GM19240 (cell line): ENCODE results near the gene SLC34A1.
"Not testable (repeated sequence)": the region's sequence is repeated elsewhere in the genome, so short reads cannot be mapped to it uniquely, and the experiment has no call there.

Source experiments
- DNase-seq: peaks from one replicate; pipeline ENCODE4 v3.0.0; 2011; ENCODE audit warnings: low spot score; ENCODE audit not compliant: insufficient read length

Gene SLC34A1, protein sequence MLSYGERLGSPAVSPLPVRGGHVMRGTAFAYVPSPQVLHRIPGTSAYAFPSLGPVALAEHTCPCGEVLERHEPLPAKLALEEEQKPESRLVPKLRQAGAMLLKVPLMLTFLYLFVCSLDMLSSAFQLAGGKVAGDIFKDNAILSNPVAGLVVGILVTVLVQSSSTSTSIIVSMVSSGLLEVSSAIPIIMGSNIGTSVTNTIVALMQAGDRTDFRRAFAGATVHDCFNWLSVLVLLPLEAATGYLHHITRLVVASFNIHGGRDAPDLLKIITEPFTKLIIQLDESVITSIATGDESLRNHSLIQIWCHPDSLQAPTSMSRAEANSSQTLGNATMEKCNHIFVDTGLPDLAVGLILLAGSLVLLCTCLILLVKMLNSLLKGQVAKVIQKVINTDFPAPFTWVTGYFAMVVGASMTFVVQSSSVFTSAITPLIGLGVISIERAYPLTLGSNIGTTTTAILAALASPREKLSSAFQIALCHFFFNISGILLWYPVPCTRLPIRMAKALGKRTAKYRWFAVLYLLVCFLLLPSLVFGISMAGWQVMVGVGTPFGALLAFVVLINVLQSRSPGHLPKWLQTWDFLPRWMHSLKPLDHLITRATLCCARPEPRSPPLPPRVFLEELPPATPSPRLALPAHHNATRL

DNA sequence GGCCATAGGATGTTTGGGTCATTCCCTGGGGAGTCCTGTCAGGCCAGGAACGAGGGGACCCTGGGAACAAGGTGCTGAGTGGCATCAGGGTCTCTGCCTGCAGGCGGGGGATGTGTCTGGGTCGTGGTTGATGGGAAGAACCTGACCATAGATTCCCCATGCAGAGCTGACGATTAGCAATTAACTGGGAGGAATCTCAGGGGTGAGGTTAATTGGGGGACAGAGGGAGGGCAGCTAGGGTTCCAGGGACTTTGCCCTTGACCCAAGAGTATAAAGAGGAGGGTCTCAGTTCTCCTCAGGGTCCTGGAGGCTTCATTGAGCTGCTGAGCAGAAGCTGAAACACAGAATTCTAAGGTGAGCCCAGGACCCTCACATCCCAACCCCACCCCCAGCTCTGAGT, at the start of gene SLC34A1:
TSS of gene SLC34A1 (plus strand) at position 301 of the 400 bp plus-strand sequence. CDS start 1,308 bp downstream, outside the sequence.
- DNase-seq: no peak

DNA sequence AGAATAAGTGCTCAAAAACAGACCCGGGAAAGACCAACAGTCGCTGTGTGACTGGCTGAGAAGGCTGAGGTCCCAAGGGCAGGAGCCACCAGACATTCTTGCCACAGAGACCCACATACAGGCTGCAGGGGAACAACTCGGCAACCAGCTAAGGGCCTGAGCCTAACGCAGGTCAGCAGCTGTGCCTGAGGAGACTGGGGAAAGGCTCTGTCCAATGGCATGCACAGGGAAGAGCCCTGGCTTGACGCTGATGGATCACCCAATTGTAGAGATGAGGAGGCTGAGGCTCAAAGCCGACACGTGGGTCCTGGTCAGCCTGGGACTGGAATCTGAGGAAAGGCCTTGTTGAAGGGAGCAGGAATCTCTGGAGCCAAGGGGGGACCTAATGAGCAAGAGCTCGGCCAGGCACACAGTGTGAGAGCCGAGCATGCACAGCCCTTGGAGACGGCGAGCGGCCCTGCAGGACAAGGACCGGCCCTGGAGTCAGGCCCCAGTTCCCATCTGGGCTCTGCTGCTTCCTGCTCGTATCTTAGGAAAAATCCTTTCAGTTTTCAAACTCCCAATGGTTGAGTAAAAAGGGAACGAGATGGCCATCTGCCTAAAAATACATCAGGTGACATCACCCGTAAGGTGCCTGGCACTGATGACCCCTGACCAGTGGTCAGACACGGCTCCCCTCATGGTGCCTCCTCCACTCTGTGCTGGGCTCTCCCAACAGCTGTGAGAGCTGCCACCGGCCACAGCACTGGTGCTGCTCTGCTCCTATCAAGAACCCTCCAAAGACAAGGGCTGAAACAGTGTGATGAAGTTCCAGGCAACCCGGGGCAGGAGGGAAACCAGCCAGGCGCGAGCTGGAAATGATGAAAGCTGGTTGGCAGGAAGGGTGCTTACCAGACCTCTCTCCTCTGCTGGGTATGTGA, 49.2 kb upstream of the SLC34A1 start:
- no peak for DNase-seq

DNA sequence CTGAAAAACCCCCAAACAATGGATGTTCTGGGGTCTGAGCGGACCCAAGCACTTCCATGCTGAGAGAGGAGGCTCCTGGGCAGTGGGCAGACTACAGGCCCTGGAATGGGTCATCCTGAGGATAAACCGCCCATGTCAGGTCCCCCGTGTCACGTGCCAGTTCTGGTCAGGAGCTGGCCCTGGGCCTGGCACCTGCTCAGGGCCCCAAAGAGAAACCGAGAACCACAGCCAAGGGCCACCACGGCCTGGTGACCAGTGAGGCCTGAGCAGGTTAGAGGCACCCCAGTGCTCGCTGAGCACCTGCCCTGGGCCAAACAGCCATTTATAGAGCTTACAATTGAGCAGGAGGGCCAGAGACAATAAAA, 48.6 kb upstream of the SLC34A1 start:
- no peak for DNase-seq

DNA sequence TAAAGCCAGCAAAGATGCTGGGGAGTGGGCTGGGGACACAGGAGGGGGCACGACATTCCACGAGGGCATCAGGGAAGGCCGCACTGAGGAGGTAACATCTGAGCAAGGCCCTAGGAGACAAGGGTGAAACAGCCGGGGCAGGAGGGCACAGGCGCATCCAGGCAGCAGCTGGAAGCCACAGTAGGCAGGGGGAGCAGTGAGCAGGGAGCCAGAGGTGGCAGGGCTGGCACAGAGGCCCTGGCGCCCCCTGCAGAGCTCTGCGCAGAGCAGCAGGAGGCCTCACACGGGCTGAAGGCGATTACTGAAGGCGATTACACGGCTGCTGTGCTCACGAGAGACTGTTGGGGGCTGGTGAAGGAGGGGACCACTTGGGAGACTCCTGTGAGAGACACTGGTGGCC, 48.1 kb upstream of the SLC34A1 start:
- no peak for DNase-seq

DNA sequence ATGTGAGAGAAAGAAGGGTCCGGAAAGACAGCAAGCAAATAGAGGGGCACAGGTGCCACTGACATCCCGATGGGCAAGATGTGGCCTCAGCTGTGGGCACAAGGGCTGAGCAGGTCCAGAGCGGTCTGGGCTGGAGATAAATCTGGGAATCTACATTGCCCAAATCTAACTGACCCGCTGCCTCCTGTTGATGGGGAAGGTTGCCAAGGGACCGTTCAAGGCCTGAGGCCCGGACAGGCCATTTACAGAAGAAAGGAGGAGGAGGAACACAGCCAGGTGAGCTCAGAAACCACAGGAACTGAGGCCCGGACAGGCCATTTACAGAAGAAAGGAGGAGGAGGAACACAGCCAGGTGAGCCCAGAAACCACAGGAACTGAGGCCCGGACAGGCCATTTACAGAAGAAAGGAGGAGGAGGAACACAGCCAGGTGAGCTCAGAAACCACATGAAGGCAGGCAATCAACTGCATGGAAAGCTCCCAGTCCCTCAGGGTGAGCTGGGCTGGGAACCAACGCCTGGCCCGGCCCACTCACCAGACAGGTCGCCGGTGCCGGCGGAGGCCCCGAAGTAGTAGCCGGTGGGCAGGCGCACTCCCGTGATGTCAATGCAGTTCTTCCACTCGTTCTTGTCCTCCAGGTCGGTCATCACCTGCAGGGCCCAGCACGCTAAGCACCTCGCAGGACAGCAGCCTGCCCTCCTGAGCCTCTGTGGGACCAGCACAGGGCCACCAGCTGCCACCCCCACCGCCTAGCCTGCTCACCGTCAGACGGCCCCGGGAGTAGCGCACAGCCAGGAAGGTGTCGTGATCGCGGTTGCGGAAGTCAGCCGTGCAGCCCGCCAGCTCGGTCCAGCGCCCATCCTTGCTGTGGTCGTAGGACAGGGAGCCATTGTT, 47.4 kb upstream of the SLC34A1 start:
- no peak for DNase-seq

DNA sequence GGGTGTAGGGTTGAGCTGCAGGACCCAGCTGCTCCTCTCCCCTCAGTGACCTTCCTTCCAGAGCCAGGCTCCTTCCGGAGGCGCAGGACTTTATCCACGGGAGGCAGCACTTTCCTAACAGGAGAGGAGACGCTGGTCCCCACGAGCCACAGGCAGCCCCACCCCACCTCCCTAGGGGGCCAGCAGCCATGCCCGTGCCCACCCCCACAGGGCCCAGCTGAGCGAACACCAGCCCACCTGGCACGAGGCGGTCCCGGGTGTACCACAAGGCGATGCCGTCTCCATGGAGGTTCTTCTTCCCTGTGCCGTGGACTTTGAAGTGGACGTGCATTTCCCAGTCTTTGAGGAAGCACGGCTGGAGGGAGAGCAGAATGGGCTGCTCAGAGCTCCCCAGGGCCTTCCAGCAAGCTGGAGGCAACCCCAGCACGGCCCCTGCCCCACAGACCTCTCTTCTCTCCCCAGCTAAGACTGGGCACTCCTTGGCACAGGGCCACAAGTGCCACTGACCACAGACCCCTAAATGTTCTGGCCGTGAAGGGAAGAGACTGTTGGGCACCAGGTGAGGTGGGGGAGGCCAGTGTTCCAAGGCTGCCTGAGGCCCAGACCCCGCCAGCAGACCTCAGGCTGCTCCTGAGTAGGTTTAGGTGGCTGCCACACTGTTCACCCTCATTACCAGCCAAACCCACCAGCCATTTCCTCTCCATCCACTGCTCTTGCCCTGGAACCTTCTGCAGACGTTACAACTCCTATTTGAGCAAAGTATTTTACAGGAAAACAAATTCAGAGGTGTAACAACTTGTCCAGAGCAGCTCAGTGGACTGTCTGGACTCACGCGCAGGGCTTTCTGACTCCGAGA, 45.8 kb upstream of the SLC34A1 start:
- no peak for DNase-seq

DNA sequence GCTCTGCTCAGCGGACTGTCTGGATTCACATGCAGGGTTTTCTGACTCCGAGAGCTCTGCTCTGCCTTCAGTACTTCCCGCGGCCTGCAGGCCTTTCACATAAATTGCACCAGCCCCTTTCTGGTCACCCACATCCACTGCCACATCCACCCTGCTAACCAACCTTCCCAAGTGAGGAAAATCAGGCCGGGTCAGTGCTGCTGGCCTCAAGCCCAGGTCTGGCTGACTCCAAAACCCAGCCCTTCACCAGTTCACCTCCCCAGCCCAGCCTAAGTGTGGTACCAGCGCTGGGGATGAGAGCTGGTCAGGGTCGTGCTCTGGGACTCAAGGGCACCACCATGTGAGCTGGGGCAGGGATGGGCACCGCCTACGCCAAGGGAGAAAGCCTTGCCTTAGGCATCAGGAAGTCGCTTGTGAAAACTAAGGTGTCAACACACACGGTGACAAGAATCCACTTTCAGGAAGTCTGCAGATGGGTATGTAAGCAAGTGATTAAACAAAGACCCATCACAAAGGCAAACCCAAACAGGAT, 45.1 kb upstream of the SLC34A1 start:
- DNase-seq: no peak

DNA sequence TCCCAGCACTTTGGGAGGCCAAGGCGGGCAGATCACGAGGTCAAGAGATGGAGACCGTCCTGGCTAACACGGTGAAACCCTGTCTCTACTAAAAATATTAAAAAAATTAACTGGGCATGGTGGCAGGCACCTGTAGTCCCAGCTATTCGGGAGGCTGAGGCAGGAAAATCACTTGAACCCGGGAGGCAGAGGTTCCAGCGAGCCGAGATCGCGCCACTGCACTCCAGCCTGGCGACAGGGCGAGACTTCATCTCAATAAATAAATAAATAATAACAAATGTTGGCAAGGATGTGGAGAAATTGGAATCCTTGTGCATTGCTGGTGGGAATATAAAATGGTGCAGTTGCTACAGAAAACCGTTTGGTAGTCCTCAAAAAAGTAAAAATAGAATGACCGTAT, 41.2 kb upstream of the SLC34A1 start:
- DNase-seq: not testable (repeated sequence)

DNA sequence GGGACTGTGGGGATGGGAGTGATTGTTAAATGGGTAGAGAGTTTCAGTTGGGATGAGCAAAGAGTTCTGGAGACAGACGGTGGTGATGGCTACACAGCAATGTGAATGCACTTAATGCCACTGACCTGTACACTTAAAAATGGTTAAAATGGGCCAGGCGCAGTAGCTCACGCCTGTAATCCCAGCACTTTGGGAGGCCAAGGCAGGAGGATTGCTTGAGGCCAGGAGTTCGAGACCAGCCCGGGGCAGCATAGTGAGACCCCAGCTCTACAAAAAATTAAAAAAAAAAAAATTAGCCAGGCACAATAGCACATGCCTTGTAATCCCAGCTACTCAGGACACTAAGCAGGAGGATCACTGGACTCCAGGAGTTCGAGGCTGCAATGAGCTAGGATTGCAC, 40.5 kb upstream of the SLC34A1 start:
- DNase-seq: no peak

DNA sequence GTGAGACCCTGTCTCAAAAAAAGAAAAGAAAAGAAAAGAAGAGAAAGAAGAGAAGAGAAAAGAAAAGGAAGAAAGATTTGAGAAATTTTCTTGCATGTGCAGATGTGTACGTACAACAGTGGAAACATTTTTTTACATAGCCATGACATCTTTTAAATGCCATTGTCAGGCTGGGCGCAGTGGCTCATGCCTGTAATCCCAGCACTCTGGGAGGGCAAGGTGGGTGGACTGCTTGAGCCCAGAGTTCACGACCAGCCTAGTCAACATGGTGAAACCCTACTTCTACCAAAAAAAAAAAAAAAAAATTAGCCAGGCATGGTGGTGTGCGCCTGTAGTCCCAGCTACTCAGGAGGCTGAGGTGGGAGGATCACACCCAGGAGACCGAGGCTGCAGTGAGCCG, 39.3 kb upstream of the SLC34A1 start:
- no peak for DNase-seq

DNA sequence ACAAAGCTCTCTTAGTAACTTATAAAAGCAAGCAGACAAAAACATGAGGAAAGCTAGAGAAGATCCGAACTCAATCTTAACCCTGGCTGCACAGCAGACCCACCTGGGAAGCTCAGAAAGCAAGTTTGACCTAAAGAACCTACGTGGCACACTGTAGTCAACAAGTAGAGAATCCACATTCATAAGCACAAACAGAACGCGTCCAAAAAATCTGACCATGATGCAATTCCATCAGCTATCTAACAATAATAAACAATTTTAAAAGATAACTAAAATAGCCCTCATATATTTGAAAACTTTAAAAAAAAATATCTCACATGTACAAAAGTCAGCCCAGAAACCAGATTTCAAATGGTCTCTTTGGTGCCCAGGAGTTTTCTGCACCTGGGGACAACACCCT, 37.4 kb upstream of the SLC34A1 start:
- DNase-seq: no peak

DNA sequence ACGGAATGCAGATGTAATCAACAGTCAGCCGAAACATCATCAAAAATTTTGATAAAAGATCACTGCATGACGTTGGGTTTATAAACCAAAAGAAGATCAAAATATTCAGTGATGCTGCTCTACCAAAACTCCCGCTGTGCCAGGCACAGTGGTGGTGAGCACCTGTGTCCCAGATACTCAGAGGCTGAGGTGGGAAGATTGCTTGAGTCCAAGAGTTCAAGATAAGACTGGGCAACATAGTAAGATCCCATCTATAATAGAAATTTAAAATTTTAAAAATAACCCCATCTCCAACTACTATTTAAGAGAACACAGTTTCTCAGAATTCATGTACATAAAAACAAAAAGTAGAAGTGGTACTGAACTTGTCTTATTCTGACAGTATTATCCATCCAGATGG, 36.5 kb upstream of the SLC34A1 start:
- DNase-seq: no peak

DNA sequence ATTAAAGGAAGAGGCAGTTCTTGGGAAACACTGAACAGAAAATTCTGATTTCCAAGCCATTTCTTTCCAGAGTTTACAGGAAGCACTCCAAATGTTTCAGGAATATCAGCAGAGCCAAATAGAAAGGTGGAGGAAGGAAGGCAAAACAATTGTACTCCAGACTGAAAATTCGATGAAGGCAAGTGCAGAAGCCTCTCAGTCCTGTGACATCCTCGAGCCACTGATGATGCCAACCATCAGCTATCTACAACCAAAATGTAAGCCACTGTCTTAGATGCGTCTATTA, 34.9 kb upstream of the SLC34A1 start:
- no peak for DNase-seq

DNA sequence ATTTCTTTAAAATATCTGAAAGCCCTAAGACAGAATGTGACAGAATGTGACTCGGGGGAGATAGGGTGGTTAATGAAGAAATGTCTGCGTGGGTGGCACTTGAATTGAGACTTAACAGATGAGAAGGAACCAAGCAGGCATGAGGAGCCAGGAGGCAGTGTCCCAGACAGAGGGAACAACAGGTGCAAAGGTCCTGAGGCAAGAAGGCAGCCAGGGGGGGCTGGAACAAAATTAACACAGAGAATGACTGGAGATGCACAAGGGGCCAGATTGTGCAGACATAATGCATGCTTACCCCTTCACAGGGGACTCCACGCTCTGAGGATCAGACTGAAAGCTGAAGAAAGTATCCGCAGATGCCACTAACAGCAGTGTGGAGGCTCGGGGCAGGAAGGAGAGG, 34.5 kb upstream of the SLC34A1 start:
- no peak for DNase-seq

DNA sequence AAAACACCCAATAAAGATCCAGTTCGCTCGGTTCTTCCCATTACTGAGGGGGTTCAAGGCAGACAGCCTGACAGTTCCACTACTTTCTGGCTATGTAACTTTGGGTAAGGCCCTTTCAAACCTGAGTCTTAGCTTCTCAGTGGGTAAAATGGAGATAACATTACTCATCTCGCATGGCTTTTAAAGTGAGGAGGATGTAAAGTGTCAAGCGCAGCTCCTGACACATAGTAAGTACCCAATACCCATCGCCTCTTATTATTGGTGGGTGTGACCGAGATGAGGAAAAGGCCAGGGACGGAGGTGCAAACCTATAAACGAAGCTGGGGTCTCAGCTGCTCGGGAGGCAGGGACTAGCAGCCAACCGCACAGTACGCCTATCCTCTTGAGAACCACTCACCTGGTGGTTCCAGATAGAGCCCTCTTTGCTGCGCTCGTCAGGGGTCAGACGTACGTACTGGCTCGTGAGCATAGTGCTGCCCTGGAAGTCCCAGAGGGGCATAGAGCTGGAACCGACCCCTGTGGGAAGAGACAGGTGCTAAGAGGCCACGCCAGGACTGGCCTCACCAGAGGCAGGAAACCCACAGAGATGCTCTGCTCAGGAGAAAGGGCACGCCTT, 33.4 kb upstream of the SLC34A1 start:
- no peak for DNase-seq

DNA sequence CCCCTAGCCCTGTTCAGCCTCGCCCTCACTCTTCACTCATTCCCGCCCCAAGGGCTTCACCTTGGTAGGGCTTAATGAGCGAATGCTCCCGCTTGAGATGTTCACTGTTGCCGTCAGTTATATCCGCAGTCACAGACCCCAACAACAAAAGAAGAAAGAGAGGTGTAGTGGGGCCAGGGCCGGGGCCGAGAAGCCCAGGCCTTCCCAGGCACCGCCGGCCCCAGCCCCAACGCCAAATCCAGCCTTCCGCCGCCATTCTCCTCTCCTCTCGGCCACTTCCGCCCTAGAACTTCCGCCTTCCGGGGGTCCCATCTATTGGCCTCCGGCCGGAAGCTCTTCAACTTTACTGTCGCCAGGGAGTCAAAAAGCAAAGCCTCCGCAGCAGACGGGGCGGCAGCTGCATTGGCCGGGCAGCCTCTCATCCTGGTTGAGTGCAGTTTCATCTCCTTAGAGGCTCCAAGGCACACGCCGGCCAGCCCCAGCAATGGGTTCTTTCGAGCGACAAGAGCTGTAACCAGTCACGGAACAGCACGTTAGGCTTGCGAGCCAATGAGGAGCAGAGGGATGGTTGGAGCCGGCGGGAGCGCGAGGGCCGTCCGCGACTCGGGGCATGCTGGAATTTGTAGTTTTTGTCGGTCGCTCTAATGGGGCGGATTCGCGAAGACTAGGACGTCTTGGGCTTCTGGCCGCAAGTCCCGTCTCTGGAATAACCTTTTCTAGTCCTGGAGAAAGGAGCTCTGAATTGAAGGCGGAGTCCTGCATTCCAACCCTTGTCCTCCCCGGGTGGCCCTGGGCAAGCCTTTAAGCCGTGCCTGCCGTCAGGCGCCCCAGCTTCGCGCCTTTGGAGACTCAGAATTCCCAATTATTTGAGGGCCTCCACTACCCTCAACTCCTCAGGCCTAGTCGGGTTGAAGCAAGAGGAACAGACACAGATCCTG, 32.6 kb upstream of the SLC34A1 start, which contains the start of gene LMAN2:
TSS of gene LMAN2 (minus strand) at position 277 of the 938 bp plus-strand sequence. CDS start at position 256, 21 bp downstream.
- DNase-seq: peak; percentile 90

DNA sequence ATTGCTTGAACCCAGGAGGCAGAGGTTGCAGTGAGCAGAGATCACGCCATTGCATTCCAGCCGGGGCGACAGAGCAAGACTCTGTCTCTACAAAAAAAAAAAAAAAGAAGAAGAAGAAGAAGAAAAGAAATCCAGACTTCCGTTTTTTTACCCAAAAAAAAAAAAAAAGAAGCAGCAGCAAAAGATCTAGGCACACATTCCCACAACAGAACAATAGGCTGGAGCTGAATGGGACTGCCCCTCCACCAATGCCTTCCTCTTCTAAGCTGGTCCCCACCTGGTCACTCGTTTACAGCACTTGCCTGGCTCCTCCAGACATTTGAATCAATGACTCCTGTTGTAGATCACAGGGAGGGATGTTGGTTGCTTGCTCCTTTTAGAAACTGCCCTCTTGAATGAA, 31.1 kb upstream of the SLC34A1 start:
- DNase-seq: no peak

DNA sequence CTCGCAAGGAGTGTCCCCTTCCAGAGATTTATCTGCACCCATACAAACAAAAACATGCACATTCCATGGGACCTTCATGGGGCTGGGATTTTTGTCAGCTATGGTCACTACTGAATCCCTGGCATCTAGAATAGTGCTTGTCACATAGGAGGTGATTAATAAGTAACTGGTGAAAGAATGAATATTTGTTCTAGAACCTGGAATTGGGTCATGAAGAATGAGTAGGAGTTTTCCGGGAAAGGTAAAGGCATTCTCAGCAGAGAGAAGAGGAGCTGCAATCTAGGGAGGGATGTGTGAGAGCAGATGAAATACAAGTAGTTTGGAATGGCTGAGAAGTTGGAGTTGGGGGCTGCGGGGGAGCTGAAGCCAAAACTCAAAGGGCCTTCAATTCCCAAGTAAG, 30.0 kb upstream of the SLC34A1 start:
- DNase-seq: no peak
